Peyer's patch (tissue), 4 donors: ENCODE results near the gene MAST4. TPM values are rescaled to one million over a fixed set of nuclear protein-coding genes. Genes with fewer than 3 reads are reported as not detected.

Source experiments
- DNase-seq, 3 donors: peaks; one replicate each; pipeline ENCODE4 v3.0.0-alpha.2; 2017 to 2019
- H3K27ac ChIP-seq, 4 donors: fragments of 200-600 bp; sonication (generic); one replicate each; pipeline ENCODE4 v1.5.1; 2016 to 2019
- H3K27me3 ChIP-seq, 2 donors: fragments of 200-600 bp; sonication (generic); one replicate each; pipeline ENCODE4 v1.5.1; 2019
- H3K36me3 ChIP-seq, 3 donors: fragments of 200-600 bp; sonication (generic); one replicate each; pipeline ENCODE4 v1.5.1; 2016 to 2019
- H3K4me1 ChIP-seq, 4 donors: fragments of 200-600 bp; sonication (generic); one replicate each; pipeline ENCODE4 v1.5.1; 2016 to 2019
- H3K4me3 ChIP-seq, 4 donors: fragments of 200-600 bp; sonication (generic); 1 replicate in 3 of 4; 2 replicates in 1 of 4; pipeline ENCODE4 v1.5.1; 2016 to 2019; ENCODE audit warnings: mild to moderate bottlenecking in 1 of 4
- H3K9me3 ChIP-seq, 4 donors: fragments of 200-600 bp; sonication (generic); one replicate each; pipeline ENCODE4 v1.5.1; 2016 to 2019; ENCODE audit warnings: mild to moderate bottlenecking in 1 of 4
- CTCF ChIP-seq, 6 experiments: fragments of 450-650 bp in 4 of 6; fragments of 200-600 bp in 2 of 6; sonication (generic) in 1 of 6; IDR thresholded peaks; one replicate each; pipeline ENCODE4 v1.5.1; 2017 to 2019; ENCODE audit warnings: antibody characterized with exemption in 6 of 6, mild to moderate bottlenecking in 3 of 6, moderate library complexity in 1 of 6
- POLR2A ChIP-seq, 2 donors: fragments of 450-650 bp; IDR thresholded peaks; one replicate each; pipeline ENCODE4 v1.5.1; 2017; ENCODE audit warnings: antibody characterized with exemption in 2 of 2, mild to moderate bottlenecking in 2 of 2, moderate library complexity in 2 of 2
- total RNA-seq, 4 donors: library from RNA; depleted of rRNA; stranded (reverse); fragments of >200 nt; gene quantifications; one replicate each; pipeline ENCODE4 v1.1.0, GENCODE V29; 2016

MAST4 gene
- total RNA-seq, 4 donors from 2014 or later = 20.2 to 23.1 (median 21.4) TPM

GRCh38 chr5:67063791-67064190 is 467.6 kb downstream of the MAST4 start:
- H3K4me1 ChIP-seq = no peaks in the 10 kb centered on the region
- H3K27ac ChIP-seq = no peak overlapping the region
- TF ChIP-seq POLR2A (IDR thresholded peaks at IDR 0.05) = no peak
- no peaks in the 10 kb centered on the region for H3K27me3 ChIP-seq
- no peaks in the 10 kb centered on the region for H3K9me3 ChIP-seq
- no peak overlapping the region for H3K4me3 ChIP-seq
- no peaks in the 10 kb centered on the region for H3K36me3 ChIP-seq
- no peak for DNase-seq

- DNase-seq = no peak
- Histone ChIP-seq H3K4me3 (no peak overlapping the region), H3K27ac (no peak overlapping the region), H3K27me3 (no peaks in the 10 kb centered on the region), H3K36me3 (no peaks in the 10 kb centered on the region), H3K4me1 (no peaks in the 10 kb centered on the region), H3K9me3 (no peaks in the 10 kb centered on the region)
- TF ChIP-seq POLR2A (IDR thresholded peaks at IDR 0.05) = no peak
- TF ChIP-seq CTCF (IDR thresholded peaks at IDR 0.05) = no peak
Observed at GRCh38 chr5:67065237-67065636, 469.0 kb downstream of the MAST4 start.

- no peaks in the 10 kb centered on the region for H3K9me3 ChIP-seq
- DNase-seq = no peak
- H3K27ac ChIP-seq = no peak overlapping the region
- no peak overlapping the region for H3K4me3 ChIP-seq
- H3K27me3 ChIP-seq = no peaks in the 10 kb centered on the region
- no peaks in the 10 kb centered on the region for H3K36me3 ChIP-seq
- no peaks in the 10 kb centered on the region for H3K4me1 ChIP-seq
- TF ChIP-seq POLR2A (IDR thresholded peaks at IDR 0.05) (no peak), CTCF (IDR thresholded peaks at IDR 0.05) (no peak)
Observed at GRCh38 chr5:67065696-67066095, 469.5 kb downstream of the MAST4 start.

GRCh38 chr5:67066815-67067214 is 470.6 kb downstream of the MAST4 start:
- Histone ChIP-seq H3K9me3 (no peaks in the 10 kb centered on the region), H3K4me3 (no peak overlapping the region), H3K27me3 (no peaks in the 10 kb centered on the region), H3K4me1 (no peaks in the 10 kb centered on the region), H3K27ac (no peak overlapping the region), H3K36me3 (no peaks in the 10 kb centered on the region)
- TF ChIP-seq POLR2A (IDR thresholded peaks at IDR 0.05) (no peak), CTCF (IDR thresholded peaks at IDR 0.05) (no peak)
- no peak for DNase-seq

- no peak for TF ChIP-seq POLR2A (IDR thresholded peaks at IDR 0.05)
- TF ChIP-seq CTCF (IDR thresholded peaks at IDR 0.05) = no peak
- Histone ChIP-seq H3K27me3 (no peaks in the 10 kb centered on the region), H3K27ac (no peak overlapping the region), H3K9me3 (no peaks in the 10 kb centered on the region), H3K4me1 (no peaks in the 10 kb centered on the region), H3K4me3 (no peak overlapping the region), H3K36me3 (no peaks in the 10 kb centered on the region)
- no peak for DNase-seq
Observed at GRCh38 chr5:67073045-67073680, 477.0 kb downstream of the MAST4 start.

- Histone ChIP-seq H3K27ac (no peak overlapping the region), H3K9me3 (no peaks in the 10 kb centered on the region), H3K4me1 (no peaks in the 10 kb centered on the region), H3K4me3 (no peak overlapping the region), H3K27me3 (no peaks in the 10 kb centered on the region), H3K36me3 (no peaks in the 10 kb centered on the region)
- TF ChIP-seq POLR2A (IDR thresholded peaks at IDR 0.05) = no peak
- TF ChIP-seq CTCF (IDR thresholded peaks at IDR 0.05) = no peak
- no peak for DNase-seq
Observed at GRCh38 chr5:67077296-67077695, 481.1 kb downstream of the MAST4 start.
